ENCODE results near the gene NIPSNAP3A.

DNA sequence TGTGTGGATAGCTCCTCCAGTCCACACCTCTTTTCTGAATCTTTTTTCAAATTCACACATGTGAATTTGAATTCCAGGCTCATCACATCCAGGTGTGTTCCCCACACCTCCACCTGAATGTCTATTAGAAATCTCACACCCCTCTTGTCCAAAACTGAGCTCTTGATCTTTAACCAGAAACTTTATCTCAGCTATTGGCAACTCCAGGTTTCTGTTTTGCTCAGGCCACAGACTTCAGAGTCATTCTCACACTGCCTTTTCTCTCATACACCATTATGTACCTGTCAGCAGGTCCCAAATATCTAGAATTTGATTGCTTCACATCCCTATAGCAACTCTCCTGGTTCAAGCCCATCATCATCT, 28.1 kb downstream of the NIPSNAP3A start:
- TF ChIP-seq, protein P1, sequence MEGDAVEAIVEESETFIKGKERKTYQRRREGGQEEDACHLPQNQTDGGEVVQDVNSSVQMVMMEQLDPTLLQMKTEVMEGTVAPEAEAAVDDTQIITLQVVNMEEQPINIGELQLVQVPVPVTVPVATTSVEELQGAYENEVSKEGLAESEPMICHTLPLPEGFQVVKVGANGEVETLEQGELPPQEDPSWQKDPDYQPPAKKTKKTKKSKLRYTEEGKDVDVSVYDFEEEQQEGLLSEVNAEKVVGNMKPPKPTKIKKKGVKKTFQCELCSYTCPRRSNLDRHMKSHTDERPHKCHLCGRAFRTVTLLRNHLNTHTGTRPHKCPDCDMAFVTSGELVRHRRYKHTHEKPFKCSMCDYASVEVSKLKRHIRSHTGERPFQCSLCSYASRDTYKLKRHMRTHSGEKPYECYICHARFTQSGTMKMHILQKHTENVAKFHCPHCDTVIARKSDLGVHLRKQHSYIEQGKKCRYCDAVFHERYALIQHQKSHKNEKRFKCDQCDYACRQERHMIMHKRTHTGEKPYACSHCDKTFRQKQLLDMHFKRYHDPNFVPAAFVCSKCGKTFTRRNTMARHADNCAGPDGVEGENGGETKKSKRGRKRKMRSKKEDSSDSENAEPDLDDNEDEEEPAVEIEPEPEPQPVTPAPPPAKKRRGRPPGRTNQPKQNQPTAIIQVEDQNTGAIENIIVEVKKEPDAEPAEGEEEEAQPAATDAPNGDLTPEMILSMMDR (IDR thresholded peaks at IDR 0.05) = no peak
- TF ChIP-seq POLR2A (IDR thresholded peaks at IDR 0.05; ENCODE audit: low read depth) = no peak
- TF ChIP-seq POLR2AphosphoS5 (IDR thresholded peaks at IDR 0.05) = no peak

All from esophagus muscularis mucosa (tissue), 3 donors.